H1 (cell line): ENCODE measurements around the gene CNGA4. TPM values are rescaled to one million over a fixed set of nuclear protein-coding genes. Genes with fewer than 3 reads are reported as not detected.

ENCODE experiments used
- CTCF ChIA-PET: fragments of 300-600 bp; sonication (Branson Sonifier 250); formaldehyde crosslinking; loops from one replicate; lab custom pipeline; 2021; ENCODE audit not compliant: partially characterized antibody; lab: Charles Lee
- POLR2A ChIA-PET: fragments of 300-600 bp; sonication (Branson Sonifier 250); formaldehyde crosslinking; loops from one replicate; lab custom pipeline; 2021; ENCODE audit warnings: inconsistent platforms; ENCODE audit not compliant: partially characterized antibody; lab: Charles Lee
- DNase-seq, 2 experiments: peaks; one replicate each; pipeline versions ENCODE4 v3.0.0 to v3.0.0-alpha.2; 2010 to 2022; ENCODE audit warnings: low spot score in 2 of 2, low read depth in 1 of 2, mixed read lengths in 1 of 2
- FAIRE-seq: peaks from 2 replicates; lab custom pipeline; 2011; peaks lifted over from hg19 to GRCh38; lab: Jason Lieb, UNC
- H2AFZ ChIP-seq: 2 replicates; pipeline ENCODE4 v1.8.1; 2012; ENCODE audit warnings: low read length, inconsistent platforms
- H2AK5ac ChIP-seq: 2 replicates; pipeline ENCODE4 v1.6.1; 2013; ENCODE audit warnings: low read depth, low read length
- H2BK120ac ChIP-seq: replicated peaks from 2 replicates; pipeline ENCODE3; 2013; ENCODE audit warnings: low read depth, low read length, inconsistent platforms
- H2BK12ac ChIP-seq: 2 replicates; pipeline ENCODE4 v1.6.1; 2013; ENCODE audit warnings: low read depth, low read length
- H2BK15ac ChIP-seq: 2 replicates; pipeline ENCODE4 v1.6.1; 2013; ENCODE audit warnings: low read length
- H2BK20ac ChIP-seq: 2 replicates; pipeline ENCODE4 v1.6.1; 2013; ENCODE audit warnings: low read length
- H2BK5ac ChIP-seq: 2 replicates; pipeline ENCODE4 v1.6.1; 2013; ENCODE audit warnings: low read depth, low read length
- H3K14ac ChIP-seq: 2 replicates; pipeline ENCODE4 v1.6.1; 2013; ENCODE audit warnings: inconsistent platforms; ENCODE audit not compliant: insufficient read length
- H3K18ac ChIP-seq: 2 replicates; pipeline ENCODE4 v1.6.1; 2013; ENCODE audit warnings: low read length; ENCODE audit errors: extremely low read depth
- H3K23ac ChIP-seq: 2 replicates; pipeline ENCODE4 v1.6.1; 2013; ENCODE audit warnings: inconsistent platforms; ENCODE audit not compliant: insufficient read length
- H3K23me2 ChIP-seq: 2 replicates; pipeline ENCODE4 v1.6.1; 2013; ENCODE audit warnings: low read depth, low read length
- H3K27ac ChIP-seq: 2 replicates; pipeline ENCODE4 v1.6.1; 2011; ENCODE audit warnings: low read depth, low read length, inconsistent platforms
- H3K27me3 ChIP-seq, 4 experiments: replicated peaks in 1 of 4; 1 replicate in 1 of 4; 2 replicates in 3 of 4; pipeline versions ENCODE4 v1.6.1 to v1.8.1; 2011 to 2013; ENCODE audit warnings: low read length in 3 of 4, mild to moderate bottlenecking in 3 of 4, inconsistent platforms in 2 of 4, mixed read lengths in 2 of 4, moderate library complexity in 1 of 4; ENCODE audit not compliant: control insufficient read depth in 3 of 4, insufficient read depth in 3 of 4; ENCODE audit errors: extremely low read depth in 1 of 4
- H3K36me3 ChIP-seq, 4 experiments: 2 replicates each; pipeline versions ENCODE4 v1.6.1 to v1.8.1; 2011 to 2013; ENCODE audit warnings: mild to moderate bottlenecking in 4 of 4, low read length in 3 of 4, moderate library complexity in 2 of 4, control low read depth in 1 of 4, inconsistent platforms in 1 of 4; ENCODE audit not compliant: insufficient read depth in 4 of 4, control insufficient read depth in 2 of 4
- H3K4ac ChIP-seq: replicated peaks from 2 replicates; pipeline ENCODE3; 2013; ENCODE audit warnings: low read length, low read depth, mixed read lengths, inconsistent platforms; ENCODE audit not compliant: insufficient read length
- H3K4me1 ChIP-seq, 4 experiments: replicated peaks in 1 of 4; 1 replicate in 1 of 4; 2 replicates in 3 of 4; pipeline versions ENCODE4 v1.6.1 to v1.8.1; 2011 to 2013; ENCODE audit warnings: low read length in 3 of 4, inconsistent platforms in 2 of 4, mixed read lengths in 1 of 4; ENCODE audit not compliant: insufficient read depth in 4 of 4, control insufficient read depth in 3 of 4
- H3K4me2 ChIP-seq, 2 experiments: 2 replicates each; pipeline versions ENCODE4 v1.6.1 to v1.8.1; 2011 to 2013; ENCODE audit warnings: low read depth in 2 of 2, low read length in 2 of 2, control low read depth in 1 of 2, inconsistent platforms in 1 of 2, mild to moderate bottlenecking in 1 of 2; ENCODE audit not compliant: insufficient read depth in 1 of 2
- H3K4me3 ChIP-seq, 4 experiments: fragments of 200-600, 300-600 bp in 1 of 4; sonication (generic), shearing (Covaris generic), sonication (Bioruptor Twin) in 1 of 4; 2 replicates each; pipeline versions ENCODE4 v1.5.1 to v1.8.1; 2011 to 2016; ENCODE audit warnings: low read length in 4 of 4, low read depth in 3 of 4, control low read depth in 2 of 4, inconsistent platforms in 2 of 4, mild to moderate bottlenecking in 2 of 4, mixed read lengths in 1 of 4, moderate library complexity in 1 of 4; ENCODE audit not compliant: insufficient read depth in 2 of 4; ENCODE audit errors: extremely low read depth in 1 of 4
- H3K56ac ChIP-seq: replicated peaks from 2 replicates; pipeline ENCODE3; 2013; ENCODE audit warnings: low read depth, mild to moderate bottlenecking, mixed read lengths, low read length, inconsistent platforms; ENCODE audit not compliant: insufficient read length
- H3K79me1 ChIP-seq: 2 replicates; pipeline ENCODE4 v1.6.1; 2013; ENCODE audit warnings: low read depth, low read length, control low read depth
- H3K79me2 ChIP-seq, 2 experiments: 2 replicates each; pipeline versions ENCODE4 v1.6.1 to v1.8.1; 2012 to 2013; ENCODE audit warnings: low read length in 2 of 2, mild to moderate bottlenecking in 2 of 2, inconsistent platforms in 1 of 2; ENCODE audit not compliant: insufficient read depth in 2 of 2, control insufficient read depth in 1 of 2
- H3K9ac ChIP-seq, 4 experiments: replicated peaks in 1 of 4; 1 replicate in 1 of 4; 2 replicates in 3 of 4; pipeline versions ENCODE4 v1.6.1 to v1.8.1; 2011 to 2013; ENCODE audit warnings: low read depth in 3 of 4, low read length in 3 of 4, control low read depth in 2 of 4, mild to moderate bottlenecking in 2 of 4, moderate library complexity in 2 of 4, inconsistent platforms in 1 of 4; ENCODE audit errors: extremely low read depth in 1 of 4
- H3K9me3 ChIP-seq, 2 experiments: 2 replicates each; pipeline versions ENCODE4 v1.6.1 to v1.8.1; 2012 to 2013; ENCODE audit warnings: mild to moderate bottlenecking in 2 of 2, moderate library complexity in 2 of 2, control low read depth in 1 of 2, inconsistent platforms in 1 of 2, low read depth in 1 of 2, low read length in 1 of 2, mixed read lengths in 1 of 2; ENCODE audit not compliant: insufficient read depth in 2 of 2
- H4K20me1 ChIP-seq, 2 experiments: replicated peaks in 1 of 2; 2 replicates each; pipeline versions ENCODE3 to v1.8.1; 2011 to 2013; ENCODE audit warnings: inconsistent platforms in 2 of 2, low read length in 2 of 2, mild to moderate bottlenecking in 1 of 2; ENCODE audit not compliant: insufficient read depth in 2 of 2, control insufficient read depth in 1 of 2
- H4K5ac ChIP-seq: 2 replicates; pipeline ENCODE4 v1.6.1; 2013; ENCODE audit warnings: low read length, low read depth, mixed read lengths, inconsistent platforms; ENCODE audit not compliant: insufficient read length
- H4K8ac ChIP-seq: 2 replicates; pipeline ENCODE4 v1.8.0; 2013; ENCODE audit warnings: mild to moderate bottlenecking, moderate library complexity, low read length, inconsistent platforms; ENCODE audit not compliant: insufficient read depth; ENCODE audit errors: extremely low read depth
- H4K91ac ChIP-seq: replicated peaks from 2 replicates; pipeline ENCODE3; 2013; ENCODE audit warnings: low read length, mixed read lengths, inconsistent platforms; ENCODE audit not compliant: insufficient read length
- CTBP2 ChIP-seq: IDR thresholded peaks from 2 replicates; pipeline ENCODE4 v1.7.0; 2011; ENCODE audit warnings: borderline replicate concordance, mild to moderate bottlenecking, moderate library complexity, mixed read lengths, low read length; ENCODE audit not compliant: insufficient read depth, insufficient read length
- TAF1 ChIP-seq: IDR thresholded peaks from 2 replicates; pipeline ENCODE4 v1.6.1; 2011; ENCODE audit warnings: mild to moderate bottlenecking, low read depth, low read length
- WGBS, 2 experiments: shearing (Covaris generic) in 1 of 2; methylation state at CpG; one replicate each; pipeline versions ENCODE4 v1.1.6 to v1.1.7; 2013 to 2015; ENCODE audit warnings: low lambda C conversion rate in 2 of 2, mixed read lengths in 2 of 2, inconsistent platforms in 1 of 2, low coverage in 1 of 2, missing lambda C conversion rate in 1 of 2; ENCODE audit not compliant: insufficient replicate concordance in 2 of 2, insufficient coverage in 1 of 2, insufficient read length in 1 of 2; ENCODE audit errors: extremely low coverage in 1 of 2, missing lambda C conversion rate in 1 of 2; 5-methylcytosine and 5-hydroxymethylcytosine counted together
- polyA plus RNA-seq, 7 experiments: library from polyadenylated mRNA; depleted of rRNA in 3 of 7; stranded (reverse) in 5 of 7; unstranded in 2 of 7; fragments of >200 nt in 5 of 7; fragments of 200-250 nt in 2 of 7; gene quantifications; 1 replicate in 5 of 7; 2 replicates in 1 of 7; 4 replicates in 1 of 7; pipeline versions ENCODE4 v1.2.1 to v1.2.3, GENCODE V29; 2011 to 2013; ENCODE audit warnings: missing spikeins in 2 of 7, mixed read lengths in 2 of 7
- total RNA-seq: library from RNA; stranded (reverse); fragmentation: NEBNext Ultra II Directional; extraction: Animal tissue kit (Norgen Biotek cat#: 25700); gene quantifications from 2 replicates; pipeline ENCODE4 v1.2.1, GENCODE V29; 2021

The CNGA4 gene
- total and polyA plus RNA-seq, 2 of the 8 experiments (the other 6 are each of a cell fraction or from before 2014, with no cell fraction given) = 0.29 TPM; not detected in 1

GRCh38 chr11:6203327-6203726 lies 35.6 kb upstream of the CNGA4 start:
- H3K14ac ChIP-seq = no peak overlapping the region
- H3K36me3 ChIP-seq = peaks cover 0 to 3% (median 0%) of the 10 kb centered on the region in 4 experiments; a peak in 3 of 8 replicates
- no peak overlapping the region for H2BK20ac ChIP-seq
- ChIA-PET POLR2A (interaction anchor here (0.8 kb wide), 1 partner anchor 31 kb away, joined by 3 read pairs; the partner anchor contains the start of gene FHIP1B), CTCF (interaction anchor here (0.6 to 2.3 kb wide), 3 partner anchors 9 to 178 kb away, joined by 3 to 11 read pairs (median 3); no protein-coding TSS in a partner anchor)
- 91% methylated on average over 3 of the region's 3 CpGs; no CpG with 5 or more reads in 1 of the 2 experiments for WGBS, 2 experiments
- peaks cover 0 to 3% (median 1%) of the 10 kb centered on the region in 4 experiments; a peak in 2 of 7 replicates for H3K4me1 ChIP-seq
- no peak overlapping the region for H2BK12ac ChIP-seq
- no peak overlapping the region for H4K91ac ChIP-seq
- H3K9ac ChIP-seq = no peak overlapping the region
- no peaks in the 10 kb centered on the region for H4K20me1 ChIP-seq
- H2BK120ac ChIP-seq = no peak overlapping the region
- no peak overlapping the region for H2BK5ac ChIP-seq
- H3K27me3 ChIP-seq = no peaks in the 10 kb centered on the region
- no peaks in the 10 kb centered on the region for H3K23me2 ChIP-seq
- H3K79me2 ChIP-seq = no peaks in the 10 kb centered on the region
- no peak overlapping the region for H2AFZ ChIP-seq
- no peak overlapping the region for H3K4me2 ChIP-seq
- no peak overlapping the region for H4K8ac ChIP-seq
- H3K4ac ChIP-seq = no peak overlapping the region
- no peak overlapping the region for H3K18ac ChIP-seq
- no peak overlapping the region for H3K27ac ChIP-seq
- no peak overlapping the region for H3K56ac ChIP-seq
- H3K79me1 ChIP-seq = no peaks in the 10 kb centered on the region
- H2AK5ac ChIP-seq = no peak overlapping the region
- DNase-seq = no peak
- H3K9me3 ChIP-seq = no peaks in the 10 kb centered on the region; a peak in 1 of 4 replicates
- no peak overlapping the region for H2BK15ac ChIP-seq
- no peak for FAIRE-seq
- no peak overlapping the region for H4K5ac ChIP-seq
- no peak overlapping the region for H3K23ac ChIP-seq
- H3K4me3 ChIP-seq = no peak overlapping the region
- no peak for TF ChIP-seq TAF1
- TF ChIP-seq CTBP2 = no peak
